HCT116 (cell line): ENCODE measurements around the gene MTA2. TPM values are rescaled to one million over a fixed set of nuclear protein-coding genes. Genes with fewer than 3 reads are reported as not detected.

Experiments
- ATAC-seq: fragments of 200-7000 bp; cut with Tn5 transposase; 2 replicates; pipeline ENCODE4 v1.9.1; 2020; ENCODE audit warnings: mild to moderate bottlenecking, moderate library complexity
- BruUV-seq: library from RNA; stranded (reverse); fragments of 400-500 nt; replicated peaks from 2 replicates; lab custom pipeline; 2021; lab: Mats Ljungman, UMichigan
- CTCF ChIA-PET: fragments of 300-600 bp; sonication (Branson Sonifier 250); formaldehyde crosslinking; loops from one replicate; lab custom pipeline; 2021; ENCODE audit warnings: antibody characterized with exemption; lab: Charles Lee
- POLR2A ChIA-PET: fragments of 300-600, 350-600 bp; sonication (Branson Sonifier 250); formaldehyde crosslinking; loops from one replicate; lab custom pipeline; 2021; ENCODE audit warnings: antibody characterized with exemption; lab: Charles Lee
- RAD21 ChIA-PET, 2 experiments: fragments of 300-600 bp; sonication (Branson Sonifier 250); formaldehyde crosslinking; loops; one replicate each; lab custom pipeline; 2023; ENCODE audit warnings: low total read pairs in 2 of 2; ENCODE audit not compliant: uncharacterized antibody in 2 of 2, unreplicated experiment in 2 of 2, low non-redundant PET in 1 of 2; lab: Charles Lee
- DNase-seq: peaks from one replicate; pipeline ENCODE4 v3.0.0-alpha.2; 2010; ENCODE audit warnings: low read depth, low spot score
- H2AFZ ChIP-seq: fragments of 200-600 bp; shearing (Covaris generic), sonication (generic); 2 replicates; pipeline ENCODE4 v1.6.1; 2017; ENCODE audit warnings: low read depth, mixed run types, mixed read lengths, antibody characterized with exemption, low read length; ENCODE audit not compliant: poor library complexity, severe bottlenecking
- H3K27ac ChIP-seq: 2 replicates; pipeline ENCODE4 v1.5.1; 2012; ENCODE audit warnings: low read depth, low read length
- H3K27me3 ChIP-seq: fragments of 200-600 bp; sonication (generic); 2 replicates; pipeline ENCODE4 v1.6.1; 2016; ENCODE audit warnings: mixed run types, low read length, mixed read lengths; ENCODE audit not compliant: insufficient read depth
- H3K36me3 ChIP-seq, 2 experiments: fragments of 200-500 bp in 1 of 2; fragments of 200-600 bp in 1 of 2; sonication (Bioruptor generic) in 1 of 2; sonication (generic) in 1 of 2; 2 replicates each; pipeline versions ENCODE4 v1.5.1 to v1.6.1; 2014 to 2016; ENCODE audit warnings: low read length in 2 of 2, inconsistent platforms in 1 of 2, mixed read lengths in 1 of 2, mixed run types in 1 of 2; ENCODE audit not compliant: insufficient read depth in 2 of 2, control insufficient read depth in 1 of 2
- H3K4me1 ChIP-seq, 2 experiments: fragments of 200-600 bp in 1 of 2; sonication (generic) in 1 of 2; 2 replicates each; pipeline versions ENCODE4 v1.5.1 to v1.6.1; 2012 to 2017; ENCODE audit warnings: low read length in 2 of 2, inconsistent platforms in 1 of 2, mild to moderate bottlenecking in 1 of 2, mixed read lengths in 1 of 2, mixed run types in 1 of 2, moderate library complexity in 1 of 2; ENCODE audit not compliant: insufficient read depth in 2 of 2, control insufficient read depth in 1 of 2
- H3K4me2 ChIP-seq: fragments of 200-600 bp; sonication (generic); 2 replicates; pipeline ENCODE4 v1.6.1; 2017; ENCODE audit warnings: mixed run types, low read length, mixed read lengths
- H3K4me3 ChIP-seq, 2 experiments: fragments of 200-600 bp in 1 of 2; sonication (generic) in 1 of 2; replicated peaks in 1 of 2; 2 replicates each; pipeline ENCODE4 v1.5.1; 2011 to 2016; ENCODE audit warnings: low read length in 2 of 2, control low read depth in 1 of 2, low read depth in 1 of 2, mild to moderate bottlenecking in 1 of 2, mixed read lengths in 1 of 2, mixed run types in 1 of 2
- H3K79me2 ChIP-seq: fragments of 200-600 bp; sonication (generic); 2 replicates; pipeline ENCODE4 v1.6.1; 2017; ENCODE audit warnings: mild to moderate bottlenecking, mixed run types, low read length, moderate library complexity, mixed read lengths; ENCODE audit not compliant: insufficient read depth
- H3K9ac ChIP-seq: fragments of 200-600 bp; sonication (generic); 2 replicates; pipeline ENCODE4 v1.6.1; 2016; ENCODE audit warnings: low read length, mixed read lengths
- H3K9me2 ChIP-seq: fragments of 200-600 bp; sonication (generic), shearing (Covaris generic); 2 replicates; pipeline ENCODE4 v1.6.1; 2017; ENCODE audit warnings: mixed run types, mild to moderate bottlenecking, moderate library complexity; ENCODE audit not compliant: insufficient read depth
- H3K9me3 ChIP-seq, 2 experiments: fragments of 200-500 bp in 1 of 2; fragments of 200-600 bp in 1 of 2; sonication (Bioruptor generic) in 1 of 2; sonication (generic) in 1 of 2; 2 replicates each; pipeline ENCODE4 v1.6.1; 2014 to 2017; ENCODE audit warnings: low read length in 2 of 2, mixed read lengths in 2 of 2, inconsistent platforms in 1 of 2, low read depth in 1 of 2, mild to moderate bottlenecking in 1 of 2, mixed run types in 1 of 2, moderate library complexity in 1 of 2; ENCODE audit not compliant: control insufficient read depth in 1 of 2, insufficient read depth in 1 of 2
- H4K20me1 ChIP-seq: fragments of 200-600 bp; sonication (generic), shearing (Covaris generic); 2 replicates; pipeline ENCODE4 v1.6.1; 2017; ENCODE audit warnings: mixed run types, mild to moderate bottlenecking, moderate library complexity; ENCODE audit not compliant: insufficient read depth
- CEBPB ChIP-seq: IDR thresholded peaks from 2 replicates; pipeline ENCODE4 v1.6.1; 2012; ENCODE audit warnings: low read depth
- EZH2 ChIP-seq: fragments of 200-600 bp; sonication (generic); IDR thresholded peaks from 2 replicates; pipeline ENCODE4 v1.6.1; 2017; ENCODE audit warnings: antibody characterized with exemption, mixed run types
- FOSL1 ChIP-seq: IDR thresholded peaks from 2 replicates; pipeline ENCODE4 v1.6.1; 2012; ENCODE audit warnings: low read depth
- POLR2A ChIP-seq: IDR thresholded peaks from 2 replicates; pipeline ENCODE4 v1.7.0; 2011; ENCODE audit warnings: borderline replicate concordance; ENCODE audit not compliant: insufficient read depth, insufficient read length; ENCODE audit errors: extremely low read depth
- POLR2AphosphoS5 ChIP-seq: IDR thresholded peaks from 2 replicates; pipeline ENCODE4 v1.6.1; 2011; ENCODE audit warnings: mild to moderate bottlenecking, low read depth, low read length, moderate library complexity
- RAD21 ChIP-seq: IDR thresholded peaks from 2 replicates; pipeline ENCODE4 v1.6.1; 2012; ENCODE audit warnings: low read depth, mild to moderate bottlenecking
- SRF ChIP-seq: IDR thresholded peaks from 2 replicates; pipeline ENCODE4 v1.6.1; 2012; ENCODE audit warnings: low read depth
- ZNF274 ChIP-seq: fragments of 200-500 bp; sonication (Bioruptor generic); IDR thresholded peaks from 2 replicates; pipeline ENCODE4 v1.6.1; 2014; ENCODE audit warnings: mild to moderate bottlenecking, low read depth, low read length, inconsistent platforms
- intact Hi-C: fragments of 100-400 bp; cut with micrococcal nuclease; formaldehyde crosslinking; loops from 2 replicates; pipeline ENCODE4 v1.10.0; 2022
- total RNA-seq: library from RNA; stranded (reverse); gene quantifications from one replicate; pipeline ENCODE4 v1.2.1, GENCODE V29; 2021; ENCODE audit not compliant: unreplicated experiment
- TF ChIP-seq, protein P1 (sequence below): IDR thresholded peaks from 2 replicates; pipeline ENCODE4 v1.6.1; 2011; ENCODE audit warnings: mild to moderate bottlenecking, low read length, moderate library complexity; ENCODE audit not compliant: insufficient replicate concordance; ENCODE audit errors: extremely low read depth
- TF ChIP-seq, protein P2 (sequence below): IDR thresholded peaks from 2 replicates; pipeline ENCODE4 v1.6.1; 2012; ENCODE audit warnings: low read depth

The MTA2 gene
- total RNA-seq, 1 experiment from 2014 or later: 98.9 TPM

DNA sequence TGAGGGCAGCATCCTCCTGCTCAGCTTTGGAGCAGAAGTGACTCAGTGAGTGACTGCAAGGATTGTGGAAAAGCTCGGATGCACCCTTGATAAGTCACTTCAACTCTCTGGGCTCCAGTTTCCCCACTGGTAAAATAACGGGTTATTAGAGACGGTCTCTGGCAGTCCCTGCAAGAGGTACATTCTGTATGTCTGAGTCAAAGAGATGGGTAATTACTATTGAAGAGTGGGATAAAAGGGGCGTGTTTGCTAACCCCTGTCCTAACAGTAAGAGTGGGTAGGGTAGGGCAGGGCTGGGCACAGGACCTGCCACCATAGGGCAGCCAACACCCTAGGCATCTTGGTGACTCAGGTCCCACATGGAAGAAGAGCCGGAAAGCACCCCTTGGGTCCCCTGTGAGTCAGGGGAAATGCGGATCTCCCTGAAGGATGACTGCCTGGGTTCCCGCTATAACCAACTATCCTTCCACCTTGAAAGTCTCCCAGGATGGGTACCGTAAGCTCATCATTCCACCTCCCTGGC is 47.8 kb downstream of the MTA2 start:
- RAD21 ChIA-PET: interaction anchor here (1.1 to 2.3 kb wide), 3 partner anchors 11 to 129 kb away, joined by 3 to 8 read pairs (median 6); no protein-coding TSS in a partner anchor
- peak overlapping the region; percentile 94 for H3K4me2 ChIP-seq
- no peak for TF ChIP-seq POLR2A
- peak; percentile 37; the same call in 1 of the 2 replicates for TF ChIP-seq POLR2AphosphoS5
- H3K79me2 ChIP-seq: peaks cover 15% of the 10 kb centered on the region
- DNase-seq (peak; percentile 68), ATAC-seq (peak; percentile 33)
- CTCF ChIA-PET: interaction anchor here (2.2 to 3.8 kb wide), 3 partner anchors 10 to 159 kb away, joined by 9 to 39 read pairs (median 30); no protein-coding TSS in a partner anchor
- no peaks in the 10 kb centered on the region for H3K9me3 ChIP-seq
- H3K9me2 ChIP-seq: no peaks in the 10 kb centered on the region
- H3K4me1 ChIP-seq: peaks cover 70 to 87% of the 10 kb centered on the region in 2 experiments
- intact Hi-C loops: no loop called here
- H2AFZ ChIP-seq: no peak overlapping the region
- no TSS peak for BruUV-seq
- no peaks in the 10 kb centered on the region; the same call in 1 of the 2 replicates for H4K20me1 ChIP-seq
- peaks cover 4 to 5% of the 10 kb centered on the region in 2 experiments; a peak in 3 of 4 replicates for H3K36me3 ChIP-seq
- no peaks in the 10 kb centered on the region for H3K27me3 ChIP-seq
- peak overlapping the region; percentile 36 to 52 for H3K4me3 ChIP-seq
- POLR2A ChIA-PET: interaction anchor here (1.1 to 2.1 kb wide), 9 partner anchors 7 to 287 kb away, joined by 4 to 15 read pairs (median 6); partner anchors contain the start of genes C11orf98, CSKMT, EEF1G and TUT1
- peak overlapping the region; percentile 99 for H3K27ac ChIP-seq
- H3K9ac ChIP-seq: peak overlapping the region; percentile 81

- H4K20me1 ChIP-seq: no peaks in the 10 kb centered on the region
- RAD21 ChIA-PET: interaction anchor here (1.1 to 2.3 kb wide), 4 partner anchors 9 to 128 kb away, joined by 3 to 8 read pairs (median 4); no protein-coding TSS in a partner anchor
- TSS peak; percentile 57 for BruUV-seq
- H3K9me3 ChIP-seq: no peaks in the 10 kb centered on the region
- peaks cover 9% of the 10 kb centered on the region for H3K79me2 ChIP-seq
- ATAC-seq: peak; percentile 78
- no peaks in the 10 kb centered on the region for H3K9me2 ChIP-seq
- peak; percentile 91 for DNase-seq
- CTCF ChIA-PET: interaction anchor here (1.0 to 3.8 kb wide), 4 partner anchors 10 to 158 kb away, joined by 3 to 39 read pairs (median 20); partner anchors contain the start of gene TUT1
- no peak overlapping the region for H2AFZ ChIP-seq
- peak; percentile 68 for TF ChIP-seq POLR2AphosphoS5
- TF ChIP-seq FOSL1: no peak
- TF ChIP-seq, protein P1, sequence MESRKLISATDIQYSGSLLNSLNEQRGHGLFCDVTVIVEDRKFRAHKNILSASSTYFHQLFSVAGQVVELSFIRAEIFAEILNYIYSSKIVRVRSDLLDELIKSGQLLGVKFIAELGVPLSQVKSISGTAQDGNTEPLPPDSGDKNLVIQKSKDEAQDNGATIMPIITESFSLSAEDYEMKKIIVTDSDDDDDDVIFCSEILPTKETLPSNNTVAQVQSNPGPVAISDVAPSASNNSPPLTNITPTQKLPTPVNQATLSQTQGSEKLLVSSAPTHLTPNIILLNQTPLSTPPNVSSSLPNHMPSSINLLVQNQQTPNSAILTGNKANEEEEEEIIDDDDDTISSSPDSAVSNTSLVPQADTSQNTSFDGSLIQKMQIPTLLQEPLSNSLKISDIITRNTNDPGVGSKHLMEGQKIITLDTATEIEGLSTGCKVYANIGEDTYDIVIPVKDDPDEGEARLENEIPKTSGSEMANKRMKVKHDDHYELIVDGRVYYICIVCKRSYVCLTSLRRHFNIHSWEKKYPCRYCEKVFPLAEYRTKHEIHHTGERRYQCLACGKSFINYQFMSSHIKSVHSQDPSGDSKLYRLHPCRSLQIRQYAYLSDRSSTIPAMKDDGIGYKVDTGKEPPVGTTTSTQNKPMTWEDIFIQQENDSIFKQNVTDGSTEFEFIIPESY: peak; percentile 90
- no peak for TF ChIP-seq ZNF274
- no peak for TF ChIP-seq RAD21
- TF ChIP-seq CEBPB: no peak
- TF ChIP-seq SRF: no peak
- TF ChIP-seq, protein P2, sequence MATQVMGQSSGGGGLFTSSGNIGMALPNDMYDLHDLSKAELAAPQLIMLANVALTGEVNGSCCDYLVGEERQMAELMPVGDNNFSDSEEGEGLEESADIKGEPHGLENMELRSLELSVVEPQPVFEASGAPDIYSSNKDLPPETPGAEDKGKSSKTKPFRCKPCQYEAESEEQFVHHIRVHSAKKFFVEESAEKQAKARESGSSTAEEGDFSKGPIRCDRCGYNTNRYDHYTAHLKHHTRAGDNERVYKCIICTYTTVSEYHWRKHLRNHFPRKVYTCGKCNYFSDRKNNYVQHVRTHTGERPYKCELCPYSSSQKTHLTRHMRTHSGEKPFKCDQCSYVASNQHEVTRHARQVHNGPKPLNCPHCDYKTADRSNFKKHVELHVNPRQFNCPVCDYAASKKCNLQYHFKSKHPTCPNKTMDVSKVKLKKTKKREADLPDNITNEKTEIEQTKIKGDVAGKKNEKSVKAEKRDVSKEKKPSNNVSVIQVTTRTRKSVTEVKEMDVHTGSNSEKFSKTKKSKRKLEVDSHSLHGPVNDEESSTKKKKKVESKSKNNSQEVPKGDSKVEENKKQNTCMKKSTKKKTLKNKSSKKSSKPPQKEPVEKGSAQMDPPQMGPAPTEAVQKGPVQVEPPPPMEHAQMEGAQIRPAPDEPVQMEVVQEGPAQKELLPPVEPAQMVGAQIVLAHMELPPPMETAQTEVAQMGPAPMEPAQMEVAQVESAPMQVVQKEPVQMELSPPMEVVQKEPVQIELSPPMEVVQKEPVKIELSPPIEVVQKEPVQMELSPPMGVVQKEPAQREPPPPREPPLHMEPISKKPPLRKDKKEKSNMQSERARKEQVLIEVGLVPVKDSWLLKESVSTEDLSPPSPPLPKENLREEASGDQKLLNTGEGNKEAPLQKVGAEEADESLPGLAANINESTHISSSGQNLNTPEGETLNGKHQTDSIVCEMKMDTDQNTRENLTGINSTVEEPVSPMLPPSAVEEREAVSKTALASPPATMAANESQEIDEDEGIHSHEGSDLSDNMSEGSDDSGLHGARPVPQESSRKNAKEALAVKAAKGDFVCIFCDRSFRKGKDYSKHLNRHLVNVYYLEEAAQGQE: no peak
- TF ChIP-seq EZH2: no peak
- no peaks in the 10 kb centered on the region; a peak in 1 of 4 replicates for H3K36me3 ChIP-seq
- H3K9ac ChIP-seq: peak overlapping the region; percentile 81
- intact Hi-C loops: no loop called here
- peak overlapping the region; percentile 99 for H3K27ac ChIP-seq
- peak overlapping the region; percentile 36 to 52 for H3K4me3 ChIP-seq
- H3K4me2 ChIP-seq: peak overlapping the region; percentile 94
- POLR2A ChIA-PET: interaction anchor here (0.9 to 2.1 kb wide), 14 partner anchors 8 to 288 kb away, joined by 3 to 15 read pairs (median 5); partner anchors contain the start of genes B3GAT3, C11orf98, CSKMT and EEF1G
- peaks cover 70 to 87% of the 10 kb centered on the region in 2 experiments for H3K4me1 ChIP-seq
- H3K27me3 ChIP-seq: no peaks in the 10 kb centered on the region
Observed at GRCh38 chr11:62553080-62553838, 48.4 kb downstream of the MTA2 start.
